Neutrophil (primary cell): ENCODE results near the gene SKAP1.
"Not testable (repeated sequence)": the region's sequence is repeated elsewhere in the genome, so short reads cannot be mapped to it uniquely, and the experiment has no call there.

Experiments used
- H3K27ac ChIP-seq: fragments of 200-600 bp; sonication (generic); 2 replicates; pipeline ENCODE4 v1.5.1; 2016; ENCODE audit warnings: mild to moderate bottlenecking, moderate library complexity
- H3K27me3 ChIP-seq: fragments of 200-600 bp; sonication (generic); 2 replicates; pipeline ENCODE4 v1.6.0; 2016; ENCODE audit warnings: mild to moderate bottlenecking
- H3K36me3 ChIP-seq: fragments of 200-600 bp; sonication (generic); 2 replicates; pipeline ENCODE4 v1.5.1; 2017
- H3K4me1 ChIP-seq, 2 experiments: fragments of 200-600 bp in 1 of 2; sonication (generic) in 1 of 2; 1 replicate in 1 of 2; 2 replicates in 1 of 2; pipeline versions ENCODE4 v1.5.1 to v1.6.1; 2013 to 2016; ENCODE audit warnings: low read depth in 1 of 2, low read length in 1 of 2, mild to moderate bottlenecking in 1 of 2, moderate library complexity in 1 of 2; ENCODE audit not compliant: control insufficient read depth in 1 of 2, insufficient read depth in 1 of 2
- H3K4me3 ChIP-seq, 2 experiments: fragments of 200-600 bp in 1 of 2; sonication (generic) in 1 of 2; 1 replicate in 1 of 2; 2 replicates in 1 of 2; pipeline ENCODE4 v1.5.1; 2013 to 2016; ENCODE audit warnings: low read depth in 1 of 2, low read length in 1 of 2, mild to moderate bottlenecking in 1 of 2, moderate library complexity in 1 of 2
- H3K9me3 ChIP-seq: fragments of 200-600 bp; sonication (generic); 2 replicates; pipeline ENCODE4 v1.5.1; 2016
- CTCF ChIP-seq: fragments of 200-600 bp; sonication (generic); IDR thresholded peaks from 2 replicates; pipeline ENCODE4 v1.5.1; 2016; ENCODE audit warnings: antibody characterized with exemption

The SKAP1 gene

GRCh38 chr17:48420823-48421222 is 9.2 kb downstream of the SKAP1 start:
- H3K4me3 ChIP-seq = no peak overlapping the region
- TF ChIP-seq CTCF = no peak
- H3K9me3 ChIP-seq = no peaks in the 10 kb centered on the region
- peaks cover 41% of the 10 kb centered on the region for H3K27me3 ChIP-seq
- no peak overlapping the region for H3K27ac ChIP-seq
- H3K4me1 ChIP-seq = no peaks in the 10 kb centered on the region
- H3K36me3 ChIP-seq = no peaks in the 10 kb centered on the region

- no peak for TF ChIP-seq CTCF
- H3K36me3 ChIP-seq = no peaks in the 10 kb centered on the region
- no peak overlapping the region for H3K27ac ChIP-seq
- H3K9me3 ChIP-seq = no peaks in the 10 kb centered on the region
- H3K4me3 ChIP-seq = no peak overlapping the region
- no peaks in the 10 kb centered on the region for H3K4me1 ChIP-seq
- H3K27me3 ChIP-seq = peaks cover 72% of the 10 kb centered on the region
These were observed 13.0 kb downstream of the SKAP1 start for GRCh38 chr17:48416971-48417370.

- H3K27ac ChIP-seq = no peak overlapping the region
These were observed 16.2 kb downstream of the SKAP1 start for GRCh38 chr17:48413613-48414405.

GRCh38 chr17:48412841-48413240 is 17.2 kb downstream of the SKAP1 start:
- no peaks in the 10 kb centered on the region for H3K4me1 ChIP-seq
- H3K4me3 ChIP-seq = no peak overlapping the region
- H3K9me3 ChIP-seq = no peaks in the 10 kb centered on the region
- H3K36me3 ChIP-seq = no peaks in the 10 kb centered on the region
- no peak for TF ChIP-seq CTCF
- H3K27ac ChIP-seq = no peak overlapping the region
- H3K27me3 ChIP-seq = peaks cover 82% of the 10 kb centered on the region

More at GRCh38 chr17:48413613-48414405, 16.2 kb downstream of the SKAP1 start:
- no peak for TF ChIP-seq CTCF
- H3K36me3 ChIP-seq = no peaks in the 10 kb centered on the region
- H3K27me3 ChIP-seq = peaks cover 78% of the 10 kb centered on the region
- no peak overlapping the region for H3K4me3 ChIP-seq
- H3K4me1 ChIP-seq = no peaks in the 10 kb centered on the region
- no peaks in the 10 kb centered on the region for H3K9me3 ChIP-seq

GRCh38 chr17:48410821-48411220 is 19.2 kb downstream of the SKAP1 start:
- H3K9me3 ChIP-seq, H3K36me3 ChIP-seq, H3K4me1 ChIP-seq, H3K4me3 ChIP-seq, H3K27ac ChIP-seq: not testable (repeated sequence)
- peaks cover 85% of the 10 kb centered on the region for H3K27me3 ChIP-seq

GRCh38 chr17:48409607-48410006 is 20.4 kb downstream of the SKAP1 start:
- Histone ChIP-seq H3K36me3 (no peaks in the 10 kb centered on the region), H3K4me3 (no peak overlapping the region), H3K27me3 (peaks cover 78% of the 10 kb centered on the region), H3K4me1 (no peaks in the 10 kb centered on the region), H3K27ac (no peak overlapping the region), H3K9me3 (no peaks in the 10 kb centered on the region)
- no peak for TF ChIP-seq CTCF
